WTC11 (cell line): ENCODE data around the gene GRID2. TPM values are rescaled to one million over a fixed set of nuclear protein-coding genes. Genes with fewer than 3 reads are reported as not detected.
A peak's percentile ranks its signal among the peaks of the same experiment; 100 is the strongest.

Experiments used
- ATAC-seq: fragments of 200-7000 bp; cut with Tn5 transposase; 2 replicates; pipeline ENCODE4 v1.10.0; 2021; ENCODE audit warnings: mild to moderate bottlenecking, moderate library complexity
- CTCF ChIA-PET: fragments of 300-600 bp; sonication (Branson Sonifier 250); formaldehyde crosslinking; loops from one replicate; lab custom pipeline; 2021; ENCODE audit warnings: antibody characterized with exemption; lab: Charles Lee
- POLR2A ChIA-PET: fragments of 350-600 bp; sonication (Branson Sonifier 250); formaldehyde crosslinking; loops from one replicate; lab custom pipeline; 2021; ENCODE audit warnings: antibody characterized with exemption; lab: Charles Lee
- DNase-seq: peaks from one replicate; pipeline ENCODE4 v3.0.0; 2021; ENCODE audit warnings: low spot score
- H3K27ac Mint-ChIP-seq: 2 replicates; pipeline ENCODE4 v1.8.0; 2021; ENCODE audit warnings: mixed read lengths
- H3K27me3 Mint-ChIP-seq: 2 replicates; pipeline ENCODE4 v1.8.0; 2021; ENCODE audit warnings: low read depth, mild to moderate bottlenecking, moderate library complexity, mixed read lengths
- H3K36me3 Mint-ChIP-seq: 2 replicates; pipeline ENCODE4 v1.8.0; 2021; ENCODE audit warnings: mixed read lengths
- H3K4me1 Mint-ChIP-seq: 2 replicates; pipeline ENCODE4 v1.8.0; 2022; ENCODE audit warnings: mixed read lengths
- H3K4me3 Mint-ChIP-seq: 2 replicates; pipeline ENCODE4 v1.8.0; 2021; ENCODE audit warnings: mild to moderate bottlenecking, moderate library complexity, mixed read lengths
- H3K9me3 Mint-ChIP-seq: 2 replicates; pipeline ENCODE4 v1.8.0; 2021; ENCODE audit warnings: mixed read lengths
- CREB1 ChIP-seq: sonication (generic); formaldehyde crosslinking; IDR thresholded peaks from 2 replicates; pipeline ENCODE4 v1.8.0; 2023; ENCODE audit warnings: mild to moderate bottlenecking, missing genetic modification reagents
- CREM ChIP-seq: sonication (generic); formaldehyde crosslinking; IDR thresholded peaks from 2 replicates; pipeline ENCODE4 v1.8.1; 2022; ENCODE audit warnings: mild to moderate bottlenecking, missing genetic modification reagents, moderate library complexity
- FOXP1 ChIP-seq: sonication (generic); formaldehyde crosslinking; IDR thresholded peaks from 2 replicates; pipeline ENCODE4 v1.8.0; 2022; ENCODE audit warnings: missing genetic modification reagents, mild to moderate bottlenecking, moderate library complexity, borderline replicate concordance
- GTF2I ChIP-seq: fragments of 250-450 bp; sonication (Bioruptor Pico); conservative IDR thresholded peaks from 2 replicates; pipeline ENCODE4 v1.4.0; 2021; ENCODE audit warnings: mild to moderate bottlenecking
- IRF1 ChIP-seq: sonication (generic); formaldehyde crosslinking; IDR thresholded peaks from 2 replicates; pipeline ENCODE4 v1.8.0; 2023; ENCODE audit warnings: missing genetic modification reagents
- KAT7 ChIP-seq: sonication (generic); formaldehyde crosslinking; IDR thresholded peaks from 2 replicates; pipeline ENCODE4 v1.8.1; 2023; ENCODE audit warnings: missing genetic modification reagents, mild to moderate bottlenecking, borderline replicate concordance
- NFATC4 ChIP-seq: fragments of 250-450 bp; sonication (Bioruptor Pico); IDR thresholded peaks from 2 replicates; pipeline ENCODE4 v1.9.0; 2021; ENCODE audit warnings: mild to moderate bottlenecking
- NFYB ChIP-seq: sonication (generic); formaldehyde crosslinking; conservative IDR thresholded peaks from 2 replicates; pipeline ENCODE4 v1.8.0; 2022; ENCODE audit warnings: low read depth, missing genetic modification reagents
- NR1H2 ChIP-seq: sonication (generic); formaldehyde crosslinking; IDR thresholded peaks from 2 replicates; pipeline ENCODE4 v1.9.0; 2021; ENCODE audit warnings: mild to moderate bottlenecking, moderate library complexity, missing genetic modification reagents
- NR3C1 ChIP-seq: sonication (generic); formaldehyde crosslinking; conservative IDR thresholded peaks from 2 replicates; pipeline ENCODE4 v1.8.1; 2023; ENCODE audit warnings: low read depth, mild to moderate bottlenecking, missing genetic modification reagents
- OVOL2 ChIP-seq: fragments of 250-450 bp; sonication (Bioruptor Pico); IDR thresholded peaks from 2 replicates; pipeline ENCODE4 v1.9.0; 2021; ENCODE audit warnings: mild to moderate bottlenecking, borderline replicate concordance
- PREB ChIP-seq: sonication (generic); formaldehyde crosslinking; IDR thresholded peaks from 2 replicates; pipeline ENCODE4 v1.8.1; 2022; ENCODE audit warnings: mild to moderate bottlenecking, missing genetic modification reagents, moderate library complexity, borderline replicate concordance
- RELA ChIP-seq: sonication (generic); formaldehyde crosslinking; IDR thresholded peaks from 2 replicates; pipeline ENCODE4 v1.8.1; 2022; ENCODE audit warnings: missing genetic modification reagents, mild to moderate bottlenecking, borderline replicate concordance
- SP1 ChIP-seq: sonication (generic); formaldehyde crosslinking; conservative IDR thresholded peaks from 2 replicates; pipeline ENCODE4 v1.8.1; 2022; ENCODE audit warnings: missing genetic modification reagents
- TEAD4 ChIP-seq: sonication (generic); formaldehyde crosslinking; IDR thresholded peaks from 2 replicates; pipeline ENCODE4 v1.8.0; 2022; ENCODE audit warnings: mild to moderate bottlenecking, missing genetic modification reagents
- TP53 ChIP-seq: sonication (generic); formaldehyde crosslinking; IDR thresholded peaks from 2 replicates; pipeline ENCODE4 v1.8.1; 2023; ENCODE audit warnings: mild to moderate bottlenecking, missing genetic modification reagents
- ZNF232 ChIP-seq: sonication (generic); formaldehyde crosslinking; IDR thresholded peaks from 2 replicates; pipeline ENCODE4 v1.8.0; 2022; ENCODE audit warnings: mild to moderate bottlenecking, missing genetic modification reagents
- total RNA-seq: library from RNA; stranded (reverse); gene quantifications from 3 replicates; pipeline ENCODE4 v1.2.3, GENCODE V29; 2021
- TF ChIP-seq, protein P1 (sequence below): sonication (generic); formaldehyde crosslinking; IDR thresholded peaks from 2 replicates; pipeline ENCODE4 v1.8.0; 2023; ENCODE audit warnings: missing genetic modification reagents, mild to moderate bottlenecking, borderline replicate concordance
- TF ChIP-seq, protein P2 (sequence below): sonication (generic); formaldehyde crosslinking; IDR thresholded peaks from 2 replicates; pipeline ENCODE4 v1.8.1; 2022; ENCODE audit warnings: low read depth, missing genetic modification reagents, borderline replicate concordance
- TF ChIP-seq, protein P3 (sequence below): sonication (generic); formaldehyde crosslinking; IDR thresholded peaks from 2 replicates; pipeline ENCODE4 v1.8.0; 2022; ENCODE audit warnings: mild to moderate bottlenecking, missing genetic modification reagents

Gene GRID2
- total RNA-seq, 1 experiment from 2014 or later, result 26.8 TPM

GRCh38 chr4:92814677-92815076, 510.9 kb downstream of the GRID2 start:
- Mint-ChIP-seq H3K36me3 (no peaks in the 10 kb centered on the region), H3K27me3 (no peaks in the 10 kb centered on the region), H3K27ac (no peak overlapping the region), H3K4me1 (no peaks in the 10 kb centered on the region), H3K4me3 (no peak overlapping the region), H3K9me3 (no peaks in the 10 kb centered on the region)
- no peak for DNase-seq
- ChIA-PET CTCF (interaction anchor here (0.7 kb wide), 1 partner anchor 80 kb away, joined by 3 read pairs; no protein-coding TSS in a partner anchor), POLR2A (no interaction called here)
- TF ChIP-seq, protein P1, sequence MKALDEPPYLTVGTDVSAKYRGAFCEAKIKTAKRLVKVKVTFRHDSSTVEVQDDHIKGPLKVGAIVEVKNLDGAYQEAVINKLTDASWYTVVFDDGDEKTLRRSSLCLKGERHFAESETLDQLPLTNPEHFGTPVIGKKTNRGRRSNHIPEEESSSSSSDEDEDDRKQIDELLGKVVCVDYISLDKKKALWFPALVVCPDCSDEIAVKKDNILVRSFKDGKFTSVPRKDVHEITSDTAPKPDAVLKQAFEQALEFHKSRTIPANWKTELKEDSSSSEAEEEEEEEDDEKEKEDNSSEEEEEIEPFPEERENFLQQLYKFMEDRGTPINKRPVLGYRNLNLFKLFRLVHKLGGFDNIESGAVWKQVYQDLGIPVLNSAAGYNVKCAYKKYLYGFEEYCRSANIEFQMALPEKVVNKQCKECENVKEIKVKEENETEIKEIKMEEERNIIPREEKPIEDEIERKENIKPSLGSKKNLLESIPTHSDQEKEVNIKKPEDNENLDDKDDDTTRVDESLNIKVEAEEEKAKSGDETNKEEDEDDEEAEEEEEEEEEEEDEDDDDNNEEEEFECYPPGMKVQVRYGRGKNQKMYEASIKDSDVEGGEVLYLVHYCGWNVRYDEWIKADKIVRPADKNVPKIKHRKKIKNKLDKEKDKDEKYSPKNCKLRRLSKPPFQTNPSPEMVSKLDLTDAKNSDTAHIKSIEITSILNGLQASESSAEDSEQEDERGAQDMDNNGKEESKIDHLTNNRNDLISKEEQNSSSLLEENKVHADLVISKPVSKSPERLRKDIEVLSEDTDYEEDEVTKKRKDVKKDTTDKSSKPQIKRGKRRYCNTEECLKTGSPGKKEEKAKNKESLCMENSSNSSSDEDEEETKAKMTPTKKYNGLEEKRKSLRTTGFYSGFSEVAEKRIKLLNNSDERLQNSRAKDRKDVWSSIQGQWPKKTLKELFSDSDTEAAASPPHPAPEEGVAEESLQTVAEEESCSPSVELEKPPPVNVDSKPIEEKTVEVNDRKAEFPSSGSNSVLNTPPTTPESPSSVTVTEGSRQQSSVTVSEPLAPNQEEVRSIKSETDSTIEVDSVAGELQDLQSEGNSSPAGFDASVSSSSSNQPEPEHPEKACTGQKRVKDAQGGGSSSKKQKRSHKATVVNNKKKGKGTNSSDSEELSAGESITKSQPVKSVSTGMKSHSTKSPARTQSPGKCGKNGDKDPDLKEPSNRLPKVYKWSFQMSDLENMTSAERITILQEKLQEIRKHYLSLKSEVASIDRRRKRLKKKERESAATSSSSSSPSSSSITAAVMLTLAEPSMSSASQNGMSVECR, result no peak
- TF ChIP-seq SP1 (CRISPR knock-in tag), result no peak
- TF ChIP-seq NFATC4, result no peak
- no peak for TF ChIP-seq OVOL2 (CRISPR knock-in tag)
- TF ChIP-seq ZNF232 (CRISPR knock-in tag), result no peak
- no peak for TF ChIP-seq IRF1 (CRISPR knock-in tag)
- peak; percentile 68 for ATAC-seq

DNA sequence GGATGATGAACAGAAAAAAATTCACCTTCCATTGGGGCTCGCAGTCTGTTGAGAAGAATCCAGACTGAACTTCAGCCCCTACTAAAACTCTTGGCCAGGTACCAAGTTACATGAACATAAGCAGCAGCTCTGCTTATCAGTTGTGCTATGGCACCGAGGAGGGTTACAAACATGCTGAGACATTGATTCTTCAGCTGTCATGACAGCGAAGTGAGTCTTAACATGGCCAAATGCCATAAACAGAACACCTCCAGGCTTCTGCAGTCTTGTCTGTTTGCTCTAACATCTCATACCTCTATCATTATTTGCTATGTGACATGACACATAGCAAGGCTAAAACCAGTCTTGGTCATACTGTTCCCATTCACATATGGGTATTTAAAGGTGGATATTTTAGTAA, 521.5 kb downstream of the GRID2 start:
- no peak overlapping the region for H3K4me3 Mint-ChIP-seq
- H3K4me1 Mint-ChIP-seq, result no peaks in the 10 kb centered on the region
- no peaks in the 10 kb centered on the region for H3K27me3 Mint-ChIP-seq
- no peaks in the 10 kb centered on the region for H3K36me3 Mint-ChIP-seq
- DNase-seq (no peak), ATAC-seq (no peak)
- H3K27ac Mint-ChIP-seq, result no peak overlapping the region
- ChIA-PET CTCF (no interaction called here), POLR2A (no interaction called here)
- no peaks in the 10 kb centered on the region for H3K9me3 Mint-ChIP-seq
- no peak for TF ChIP-seq RELA
- TF ChIP-seq, protein P2, sequence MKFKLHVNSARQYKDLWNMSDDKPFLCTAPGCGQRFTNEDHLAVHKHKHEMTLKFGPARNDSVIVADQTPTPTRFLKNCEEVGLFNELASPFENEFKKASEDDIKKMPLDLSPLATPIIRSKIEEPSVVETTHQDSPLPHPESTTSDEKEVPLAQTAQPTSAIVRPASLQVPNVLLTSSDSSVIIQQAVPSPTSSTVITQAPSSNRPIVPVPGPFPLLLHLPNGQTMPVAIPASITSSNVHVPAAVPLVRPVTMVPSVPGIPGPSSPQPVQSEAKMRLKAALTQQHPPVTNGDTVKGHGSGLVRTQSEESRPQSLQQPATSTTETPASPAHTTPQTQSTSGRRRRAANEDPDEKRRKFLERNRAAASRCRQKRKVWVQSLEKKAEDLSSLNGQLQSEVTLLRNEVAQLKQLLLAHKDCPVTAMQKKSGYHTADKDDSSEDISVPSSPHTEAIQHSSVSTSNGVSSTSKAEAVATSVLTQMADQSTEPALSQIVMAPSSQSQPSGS (CRISPR knock-in tag), result no peak
- no peak for TF ChIP-seq TEAD4 (CRISPR knock-in tag)
- TF ChIP-seq IRF1 (CRISPR knock-in tag), result no peak
- TF ChIP-seq NR1H2 (CRISPR knock-in tag), result no peak
- no peak for TF ChIP-seq NFYB (CRISPR knock-in tag)
- TF ChIP-seq NR3C1 (CRISPR knock-in tag), result no peak
- TF ChIP-seq CREM (CRISPR knock-in tag), result no peak
- TF ChIP-seq FOXP1, result no peak
- no peak for TF ChIP-seq TP53 (CRISPR knock-in tag)
- no peak for TF ChIP-seq PREB
- TF ChIP-seq KAT7 (CRISPR knock-in tag), result no peak
- TF ChIP-seq, protein P3, sequence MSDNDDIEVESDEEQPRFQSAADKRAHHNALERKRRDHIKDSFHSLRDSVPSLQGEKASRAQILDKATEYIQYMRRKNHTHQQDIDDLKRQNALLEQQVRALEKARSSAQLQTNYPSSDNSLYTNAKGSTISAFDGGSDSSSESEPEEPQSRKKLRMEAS (CRISPR knock-in tag), result no peak
- no peak for TF ChIP-seq CREB1 (CRISPR knock-in tag)
- no peak for TF ChIP-seq GTF2I (CRISPR knock-in tag)
